ENCODE results near the gene CACNA2D4. TPM values are rescaled to one million over a fixed set of nuclear protein-coding genes. Genes with fewer than 3 reads are reported as not detected.

Gene CACNA2D4
- total and polyA plus RNA-seq, 2 of the 13 experiments (the other 11 are each of a cell fraction or from before 2014, with no cell fraction given), result 14.2 to 136 TPM

DNA sequence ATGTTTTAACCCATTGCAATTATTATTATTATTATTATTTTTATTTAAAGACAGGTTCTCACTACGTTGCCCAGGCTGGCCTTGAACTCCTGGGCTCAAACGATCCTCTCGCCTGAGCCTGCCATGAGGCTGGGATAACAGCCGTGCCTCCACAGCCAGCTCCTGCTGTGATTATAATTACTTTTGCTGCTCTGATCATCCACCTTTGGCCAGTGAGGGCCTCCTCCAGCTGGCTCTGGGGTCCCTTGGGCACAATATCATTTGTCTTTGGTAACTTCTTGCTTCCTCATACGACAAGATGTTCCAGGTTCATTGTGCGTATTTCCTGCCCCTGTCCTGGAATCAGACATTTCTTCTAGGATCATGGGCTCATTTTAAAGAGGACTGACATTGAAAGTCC, 69.7 kb downstream of the CACNA2D4 start:
- Histone ChIP-seq H3K9me3 (ENCODE audit: low read length) (no peaks in the 10 kb centered on the region), H3K4me3 (replicated peaks in 1 of 3; ENCODE audit: insufficient read depth in 1 of 3, low read depth in 2 of 3, low read length in 3 of 3) (no peak overlapping the region), H3K36me3 (replicated peaks in 1 of 2; ENCODE audit: control insufficient read depth in 1 of 2, insufficient read depth in 2 of 2, low read length in 2 of 2) (no peaks in the 10 kb centered on the region), H3K4me2 (ENCODE audit: low read depth, low read length) (no peak overlapping the region), H4K20me1 (ENCODE audit: insufficient read depth, low read length) (no peaks in the 10 kb centered on the region), H3K27me3 (ENCODE audit: control insufficient read depth in 1 of 2, insufficient read depth in 2 of 2, low read length in 2 of 2) (peaks cover 9 to 53% of the 10 kb centered on the region in 2 experiments), H3K79me2 (ENCODE audit: insufficient read depth, low read length) (no peaks in the 10 kb centered on the region), H3K4me1 (ENCODE audit: insufficient read depth, low read length) (peaks cover 10% of the 10 kb centered on the region), H2AFZ (ENCODE audit: low read length) (no peak overlapping the region), H3K27ac (ENCODE audit: extremely low read length, insufficient read depth, low read length) (no peak overlapping the region), H3K9ac (ENCODE audit: insufficient read depth, low read depth, low read length) (no peak overlapping the region)
- FAIRE-seq (no peak), ATAC-seq (no peak), DNase-seq (ENCODE audit: low spot score) (no peak)
- WGBS (ENCODE audit: low lambda C conversion rate), result 46% methylated on average over 6 of the region's 6 CpGs
- in situ Hi-C loops (cut with HindIII; ENCODE audit: extremely low pct_ligation_motif_present, low pct_unique_long_range_greater_than_20kb), result no loop called here
- BruUV-seq (replicated peaks), result no TSS peak
- intact Hi-C loops (cut with micrococcal nuclease; ENCODE audit: unreplicated experiment), result no loop called here
- ChIA-PET POLR2A (no interaction called here), CTCF (ENCODE audit: low intra/inter-chr PET ratio, low total read pairs) (no interaction called here)
- TF ChIP-seq ASH2L (IDR thresholded peaks at IDR 0.05; ENCODE audit: insufficient read length, low read depth, low read length), result no peak
- no peak for TF ChIP-seq MIER3 (CRISPR knock-in tag; IDR thresholded peaks at IDR 0.05; ENCODE audit: borderline replicate concordance)
- TF ChIP-seq ZNF253 (CRISPR knock-in tag; IDR thresholded peaks at IDR 0.05; ENCODE audit: borderline replicate concordance), result no peak
- TF ChIP-seq, protein P1, sequence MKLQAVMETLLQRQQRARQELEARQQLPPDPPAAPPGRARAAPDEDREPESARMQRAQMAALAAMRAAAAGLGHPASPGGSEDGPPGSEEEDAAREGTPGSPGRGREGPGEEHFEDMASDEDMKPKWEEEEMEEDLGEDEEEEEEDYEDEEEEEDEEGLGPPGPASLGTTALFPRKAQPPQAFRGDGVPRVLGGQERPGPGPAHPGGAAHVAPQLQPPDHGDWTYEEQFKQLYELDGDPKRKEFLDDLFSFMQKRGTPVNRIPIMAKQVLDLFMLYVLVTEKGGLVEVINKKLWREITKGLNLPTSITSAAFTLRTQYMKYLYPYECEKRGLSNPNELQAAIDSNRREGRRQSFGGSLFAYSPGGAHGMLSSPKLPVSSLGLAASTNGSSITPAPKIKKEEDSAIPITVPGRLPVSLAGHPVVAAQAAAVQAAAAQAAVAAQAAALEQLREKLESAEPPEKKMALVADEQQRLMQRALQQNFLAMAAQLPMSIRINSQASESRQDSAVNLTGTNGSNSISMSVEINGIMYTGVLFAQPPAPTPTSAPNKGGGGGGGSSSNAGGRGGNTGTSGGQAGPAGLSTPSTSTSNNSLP (IDR thresholded peaks at IDR 0.05; ENCODE audit: low read depth, low read length), result no peak
- TF ChIP-seq SP5 (CRISPR knock-in tag; IDR thresholded peaks at IDR 0.05; ENCODE audit: borderline replicate concordance, low read depth), result no peak
- TF ChIP-seq, protein P2, sequence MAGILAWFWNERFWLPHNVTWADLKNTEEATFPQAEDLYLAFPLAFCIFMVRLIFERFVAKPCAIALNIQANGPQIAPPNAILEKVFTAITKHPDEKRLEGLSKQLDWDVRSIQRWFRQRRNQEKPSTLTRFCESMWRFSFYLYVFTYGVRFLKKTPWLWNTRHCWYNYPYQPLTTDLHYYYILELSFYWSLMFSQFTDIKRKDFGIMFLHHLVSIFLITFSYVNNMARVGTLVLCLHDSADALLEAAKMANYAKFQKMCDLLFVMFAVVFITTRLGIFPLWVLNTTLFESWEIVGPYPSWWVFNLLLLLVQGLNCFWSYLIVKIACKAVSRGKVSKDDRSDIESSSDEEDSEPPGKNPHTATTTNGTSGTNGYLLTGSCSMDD (CRISPR knock-in tag; IDR thresholded peaks at IDR 0.05), result no peak
- no peak for TF ChIP-seq MEIS2 (CRISPR knock-in tag; IDR thresholded peaks at IDR 0.05)
- TF ChIP-seq ATM (IDR thresholded peaks at IDR 0.05; ENCODE audit: borderline replicate concordance), result no peak
- TF ChIP-seq, protein P3, sequence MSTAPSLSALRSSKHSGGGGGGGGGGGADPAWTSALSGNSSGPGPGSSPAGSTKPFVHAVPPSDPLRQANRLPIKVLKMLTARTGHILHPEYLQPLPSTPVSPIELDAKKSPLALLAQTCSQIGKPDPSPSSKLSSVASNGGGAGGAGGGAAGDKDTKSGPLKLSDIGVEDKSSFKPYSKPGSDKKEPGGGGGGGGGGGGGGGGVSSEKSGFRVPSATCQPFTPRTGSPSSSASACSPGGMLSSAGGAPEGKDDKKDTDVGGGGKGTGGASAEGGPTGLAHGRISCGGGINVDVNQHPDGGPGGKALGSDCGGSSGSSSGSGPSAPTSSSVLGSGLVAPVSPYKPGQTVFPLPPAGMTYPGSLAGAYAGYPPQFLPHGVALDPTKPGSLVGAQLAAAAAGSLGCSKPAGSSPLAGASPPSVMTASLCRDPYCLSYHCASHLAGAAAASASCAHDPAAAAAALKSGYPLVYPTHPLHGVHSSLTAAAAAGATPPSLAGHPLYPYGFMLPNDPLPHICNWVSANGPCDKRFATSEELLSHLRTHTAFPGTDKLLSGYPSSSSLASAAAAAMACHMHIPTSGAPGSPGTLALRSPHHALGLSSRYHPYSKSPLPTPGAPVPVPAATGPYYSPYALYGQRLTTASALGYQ (CRISPR knock-in tag; IDR thresholded peaks at IDR 0.05), result no peak
- TF ChIP-seq FOXM1 (CRISPR knock-in tag; IDR thresholded peaks at IDR 0.05), result no peak
- TF ChIP-seq, protein P4, sequence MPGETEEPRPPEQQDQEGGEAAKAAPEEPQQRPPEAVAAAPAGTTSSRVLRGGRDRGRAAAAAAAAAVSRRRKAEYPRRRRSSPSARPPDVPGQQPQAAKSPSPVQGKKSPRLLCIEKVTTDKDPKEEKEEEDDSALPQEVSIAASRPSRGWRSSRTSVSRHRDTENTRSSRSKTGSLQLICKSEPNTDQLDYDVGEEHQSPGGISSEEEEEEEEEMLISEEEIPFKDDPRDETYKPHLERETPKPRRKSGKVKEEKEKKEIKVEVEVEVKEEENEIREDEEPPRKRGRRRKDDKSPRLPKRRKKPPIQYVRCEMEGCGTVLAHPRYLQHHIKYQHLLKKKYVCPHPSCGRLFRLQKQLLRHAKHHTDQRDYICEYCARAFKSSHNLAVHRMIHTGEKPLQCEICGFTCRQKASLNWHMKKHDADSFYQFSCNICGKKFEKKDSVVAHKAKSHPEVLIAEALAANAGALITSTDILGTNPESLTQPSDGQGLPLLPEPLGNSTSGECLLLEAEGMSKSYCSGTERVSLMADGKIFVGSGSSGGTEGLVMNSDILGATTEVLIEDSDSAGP (CRISPR knock-in tag; IDR thresholded peaks at IDR 0.05; ENCODE audit: borderline replicate concordance), result no peak
- no peak for TF ChIP-seq GFI1 (CRISPR knock-in tag; IDR thresholded peaks at IDR 0.05; ENCODE audit: borderline replicate concordance)
